ENCODE measurements around the gene COL25A1.

DNA sequence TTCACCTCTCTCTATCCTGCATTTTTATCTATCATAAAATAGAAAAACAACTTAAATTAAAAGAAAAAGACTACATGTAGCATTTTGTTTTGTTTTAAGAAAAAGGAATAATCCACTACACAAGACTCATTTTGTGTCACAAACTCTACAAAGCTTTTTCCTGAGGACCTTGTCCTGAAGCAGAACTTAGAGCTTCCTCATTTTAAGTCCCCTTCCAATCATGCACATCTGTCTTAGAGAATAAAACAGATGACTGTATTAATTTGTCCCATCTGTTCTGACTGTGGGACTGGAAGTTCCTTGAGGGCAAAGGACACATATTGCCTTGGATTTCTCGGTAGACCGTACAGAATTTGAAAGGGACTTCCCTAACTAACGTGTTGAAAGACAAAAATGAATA lies 218.5 kb downstream of the COL25A1 start:
- TF ChIP-seq, protein P1, sequence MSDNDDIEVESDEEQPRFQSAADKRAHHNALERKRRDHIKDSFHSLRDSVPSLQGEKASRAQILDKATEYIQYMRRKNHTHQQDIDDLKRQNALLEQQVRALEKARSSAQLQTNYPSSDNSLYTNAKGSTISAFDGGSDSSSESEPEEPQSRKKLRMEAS (IDR thresholded peaks at IDR 0.05; ENCODE audit: insufficient read depth, insufficient read length) = no peak
- TF ChIP-seq, protein P2, sequence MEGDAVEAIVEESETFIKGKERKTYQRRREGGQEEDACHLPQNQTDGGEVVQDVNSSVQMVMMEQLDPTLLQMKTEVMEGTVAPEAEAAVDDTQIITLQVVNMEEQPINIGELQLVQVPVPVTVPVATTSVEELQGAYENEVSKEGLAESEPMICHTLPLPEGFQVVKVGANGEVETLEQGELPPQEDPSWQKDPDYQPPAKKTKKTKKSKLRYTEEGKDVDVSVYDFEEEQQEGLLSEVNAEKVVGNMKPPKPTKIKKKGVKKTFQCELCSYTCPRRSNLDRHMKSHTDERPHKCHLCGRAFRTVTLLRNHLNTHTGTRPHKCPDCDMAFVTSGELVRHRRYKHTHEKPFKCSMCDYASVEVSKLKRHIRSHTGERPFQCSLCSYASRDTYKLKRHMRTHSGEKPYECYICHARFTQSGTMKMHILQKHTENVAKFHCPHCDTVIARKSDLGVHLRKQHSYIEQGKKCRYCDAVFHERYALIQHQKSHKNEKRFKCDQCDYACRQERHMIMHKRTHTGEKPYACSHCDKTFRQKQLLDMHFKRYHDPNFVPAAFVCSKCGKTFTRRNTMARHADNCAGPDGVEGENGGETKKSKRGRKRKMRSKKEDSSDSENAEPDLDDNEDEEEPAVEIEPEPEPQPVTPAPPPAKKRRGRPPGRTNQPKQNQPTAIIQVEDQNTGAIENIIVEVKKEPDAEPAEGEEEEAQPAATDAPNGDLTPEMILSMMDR (IDR thresholded peaks at IDR 0.05; ENCODE audit: extremely low read depth in 1 of 2, insufficient read depth in 1 of 2, low read depth in 1 of 2, low read length in 2 of 2) = no peak
- TF ChIP-seq EZH2 (IDR thresholded peaks at IDR 0.05; ENCODE audit: borderline replicate concordance, low read depth, low read length, severe bottlenecking) (no peak), POLR2A (IDR thresholded peaks at IDR 0.05; ENCODE audit: low read depth, low read length) (no peak), FOS (IDR thresholded peaks at IDR 0.05; ENCODE audit: borderline replicate concordance, insufficient read depth, low read length) (no peak), GATA2 (IDR thresholded peaks at IDR 0.05; ENCODE audit: insufficient read depth, insufficient read length, low read depth, low read length) (no peak), POLR2AphosphoS5 (IDR thresholded peaks at IDR 0.05; ENCODE audit: insufficient read depth, low read depth, low read length) (no peak), JUN (IDR thresholded peaks at IDR 0.05; ENCODE audit: borderline replicate concordance, insufficient read depth, insufficient read length, low read depth) (no peak)
